Activated gamma-delta T cell treated with Interleukin-2 at 50 U/mL for 16 hours (primary cell): ENCODE results near the gene CACNA2D4.

Experiments used
- DNase-seq: peaks from one replicate; pipeline ENCODE4 v3.0.0-alpha.2; 2020

The CACNA2D4 gene

GRCh38 chr12:1869145-1869544, 49.3 kb downstream of the CACNA2D4 start:
- DNase-seq = no peak

GRCh38 chr12:1865284-1865866, 53.1 kb downstream of the CACNA2D4 start:
- no peak for DNase-seq

- DNase-seq = no peak
Measured at GRCh38 chr12:1864867-1865266, 53.6 kb downstream of the CACNA2D4 start.

- no peak for DNase-seq
Measured at GRCh38 chr12:1864456-1864855, 54.0 kb downstream of the CACNA2D4 start.

GRCh38 chr12:1863823-1864222, 54.6 kb downstream of the CACNA2D4 start:
- no peak for DNase-seq

- no peak for DNase-seq
Measured at GRCh38 chr12:1862973-1863372, 55.5 kb downstream of the CACNA2D4 start.

- DNase-seq = no peak
Measured at GRCh38 chr12:1859643-1860042, 58.8 kb downstream of the CACNA2D4 start.

GRCh38 chr12:1858456-1858855, 60.0 kb downstream of the CACNA2D4 start:
- no peak for DNase-seq

- no peak for DNase-seq
Measured at GRCh38 chr12:1857821-1858220, 60.6 kb downstream of the CACNA2D4 start.

GRCh38 chr12:1857086-1857485, 61.4 kb downstream of the CACNA2D4 start:
- DNase-seq = no peak

- DNase-seq = no peak
Measured at GRCh38 chr12:1855241-1855640, 63.2 kb downstream of the CACNA2D4 start.

GRCh38 chr12:1853716-1854115, 64.7 kb downstream of the CACNA2D4 start:
- no peak for DNase-seq

- DNase-seq = no peak
Measured at GRCh38 chr12:1852076-1852475, 66.4 kb downstream of the CACNA2D4 start.

GRCh38 chr12:1851151-1851701, 67.2 kb downstream of the CACNA2D4 start:
- no peak for DNase-seq

GRCh38 chr12:1848745-1849144, 69.7 kb downstream of the CACNA2D4 start:
- no peak for DNase-seq

- no peak for DNase-seq
Measured at GRCh38 chr12:1848146-1848545, 70.3 kb downstream of the CACNA2D4 start.

- no peak for DNase-seq
Measured at GRCh38 chr12:1847411-1847810, 71.0 kb downstream of the CACNA2D4 start.

GRCh38 chr12:1846421-1847405, 71.7 kb downstream of the CACNA2D4 start:
- no peak for DNase-seq

GRCh38 chr12:1845886-1846285, 72.6 kb downstream of the CACNA2D4 start:
- DNase-seq = no peak

GRCh38 chr12:1845427-1845826, 73.0 kb downstream of the CACNA2D4 start:
- DNase-seq = no peak

- DNase-seq = no peak
Measured at GRCh38 chr12:1844661-1845409, 73.6 kb downstream of the CACNA2D4 start.

GRCh38 chr12:1844223-1844622, 74.2 kb downstream of the CACNA2D4 start:
- DNase-seq = no peak

- DNase-seq = no peak
Measured at GRCh38 chr12:1843641-1844005, 74.8 kb downstream of the CACNA2D4 start.
